SK-N-MC (cell line): ENCODE measurements around the gene TCL1B.

Source experiments
- EZH2 ChIP-seq: fragments of 200-600 bp; sonication (generic); IDR thresholded peaks from one replicate; pipeline ENCODE4 v1.6.1; 2017; ENCODE audit warnings: antibody characterized with exemption
- FOXP2 ChIP-seq: optimal IDR thresholded peaks from 2 replicates; pipeline ENCODE3; 2011; ENCODE audit warnings: mild to moderate bottlenecking, moderate library complexity; ENCODE audit not compliant: insufficient read depth; ENCODE audit errors: extremely low read length, control extremely low read depth
- POLR2AphosphoS5 ChIP-seq: IDR thresholded peaks from 2 replicates; pipeline ENCODE4 v1.6.1; 2012; ENCODE audit warnings: mild to moderate bottlenecking, low read depth, low read length, borderline replicate concordance

GRCh38 chr14:95660651-95661515, 25.3 kb upstream of the TCL1B start:
- no peak for TF ChIP-seq EZH2
- no peak for TF ChIP-seq POLR2AphosphoS5
- TF ChIP-seq FOXP2: no peak
